Hepatocyte (in vitro differentiated cells): ENCODE measurements around the gene CLIC5.

ENCODE experiments used
- CTCF ChIP-seq: fragments of 200-600 bp; sonication (generic); IDR thresholded peaks from 2 replicates; pipeline ENCODE4 v1.5.1; 2016; ENCODE audit warnings: antibody characterized with exemption, mild to moderate bottlenecking; ENCODE audit not compliant: poor library complexity
- EZH2phosphoT487 ChIP-seq: fragments of 200-600 bp; sonication (generic); IDR thresholded peaks from one replicate; pipeline ENCODE4 v1.6.1; 2018; ENCODE audit warnings: antibody characterized with exemption, mild to moderate bottlenecking, low read depth, moderate library complexity; ENCODE audit not compliant: unreplicated experiment, severe bottlenecking

GRCh38 chr6:46029602-46030001, 13.9 kb upstream of the CLIC5 start:
- TF ChIP-seq EZH2phosphoT487 (no peak), CTCF (no peak)
